GM12875 (cell line): ENCODE results near the gene ANGEL2.

Experiments
- H3K4me3 ChIP-seq: one replicate; pipeline ENCODE4 v1.5.1; 2011; ENCODE audit warnings: low read depth, low read length, control low read depth
- CTCF ChIP-seq: IDR thresholded peaks from 2 replicates; pipeline ENCODE4 v1.5.1; 2011; ENCODE audit warnings: low read depth, mild to moderate bottlenecking, control low read depth, inconsistent platforms, low read length, moderate library complexity, borderline replicate concordance; ENCODE audit not compliant: insufficient read depth

Gene ANGEL2

GRCh38 chr1:212987702-212988322 is 27.9 kb downstream of the ANGEL2 start:
- H3K4me3 ChIP-seq = no peak overlapping the region
- TF ChIP-seq CTCF = no peak

DNA sequence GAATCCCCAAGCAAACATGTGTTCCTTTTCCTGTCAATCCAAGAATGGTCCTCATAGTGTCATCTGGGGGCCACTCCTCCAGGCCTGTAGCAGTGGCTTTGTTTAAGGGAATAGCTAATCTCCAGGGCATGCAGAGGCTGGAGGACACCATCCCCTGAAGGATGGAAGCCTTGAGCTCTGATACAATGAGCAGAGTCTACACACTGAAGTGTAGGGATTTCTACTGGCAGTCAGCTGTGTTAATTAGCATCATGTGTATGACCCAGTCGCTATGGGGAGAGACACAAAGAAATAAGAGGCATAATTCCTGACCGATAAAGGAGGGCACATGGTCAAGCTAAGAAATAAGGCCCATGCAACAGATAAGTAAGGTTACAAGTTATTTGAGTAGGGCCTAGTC is 29.1 kb downstream of the ANGEL2 start:
- H3K4me3 ChIP-seq = no peak overlapping the region
- no peak for TF ChIP-seq CTCF

- H3K4me3 ChIP-seq = no peak overlapping the region
- no peak for TF ChIP-seq CTCF
Measured at GRCh38 chr1:212984522-212985291, 31.0 kb downstream of the ANGEL2 start.

DNA sequence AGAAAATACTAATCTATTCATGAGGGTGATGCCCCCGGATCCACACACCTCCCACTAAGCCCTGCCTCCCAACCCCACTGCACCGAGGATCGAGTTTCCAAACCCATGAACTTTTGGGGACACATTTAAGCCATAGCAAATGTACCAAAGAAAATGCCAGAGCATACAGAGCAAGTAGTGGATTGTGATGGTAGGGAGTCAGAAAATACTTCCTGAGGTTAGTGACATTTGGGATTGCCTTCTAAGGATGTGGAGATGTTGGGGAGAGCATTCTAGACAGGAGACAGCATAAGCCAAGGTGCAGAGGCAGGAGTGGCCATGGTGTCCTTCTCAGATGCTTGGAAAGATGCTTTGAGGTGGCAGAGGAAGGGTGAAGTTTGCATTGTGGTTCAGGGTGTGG is 32.2 kb downstream of the ANGEL2 start:
- no peak overlapping the region for H3K4me3 ChIP-seq
- TF ChIP-seq CTCF = no peak

DNA sequence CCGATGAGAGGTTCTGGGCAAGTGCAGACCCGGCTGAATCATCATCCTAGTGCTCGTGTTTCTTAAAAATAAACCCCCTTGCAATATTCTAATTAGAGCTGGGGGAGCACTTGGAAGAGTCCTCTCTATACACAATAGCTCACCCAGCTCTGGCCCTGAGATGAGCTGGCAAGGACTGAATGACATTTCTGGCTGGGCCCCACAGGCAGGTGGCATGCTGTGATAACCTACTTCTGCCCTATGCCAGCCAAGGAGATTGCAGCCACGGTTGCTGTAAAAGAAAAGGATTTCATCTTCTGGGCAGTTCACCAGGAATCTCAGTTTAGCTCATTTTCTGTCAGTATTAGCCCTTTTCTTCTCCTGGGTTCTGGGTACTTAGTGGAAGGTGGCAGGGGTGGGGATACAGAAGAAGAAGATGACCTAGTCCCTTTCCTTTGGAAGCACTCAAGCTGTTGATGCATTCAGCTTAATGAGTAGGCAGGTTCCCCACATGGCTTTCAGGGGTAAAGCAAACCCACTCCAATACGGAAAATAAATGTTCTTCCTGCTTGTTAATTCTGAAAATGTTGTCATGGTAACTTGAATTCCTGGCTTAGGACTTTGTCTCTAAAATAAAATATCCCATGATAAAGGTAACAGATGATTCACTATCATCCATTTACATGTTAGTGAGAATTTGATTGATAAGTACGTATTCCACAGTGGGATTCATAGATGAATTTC is 33.1 kb downstream of the ANGEL2 start:
- no peak overlapping the region for H3K4me3 ChIP-seq
- no peak for TF ChIP-seq CTCF

DNA sequence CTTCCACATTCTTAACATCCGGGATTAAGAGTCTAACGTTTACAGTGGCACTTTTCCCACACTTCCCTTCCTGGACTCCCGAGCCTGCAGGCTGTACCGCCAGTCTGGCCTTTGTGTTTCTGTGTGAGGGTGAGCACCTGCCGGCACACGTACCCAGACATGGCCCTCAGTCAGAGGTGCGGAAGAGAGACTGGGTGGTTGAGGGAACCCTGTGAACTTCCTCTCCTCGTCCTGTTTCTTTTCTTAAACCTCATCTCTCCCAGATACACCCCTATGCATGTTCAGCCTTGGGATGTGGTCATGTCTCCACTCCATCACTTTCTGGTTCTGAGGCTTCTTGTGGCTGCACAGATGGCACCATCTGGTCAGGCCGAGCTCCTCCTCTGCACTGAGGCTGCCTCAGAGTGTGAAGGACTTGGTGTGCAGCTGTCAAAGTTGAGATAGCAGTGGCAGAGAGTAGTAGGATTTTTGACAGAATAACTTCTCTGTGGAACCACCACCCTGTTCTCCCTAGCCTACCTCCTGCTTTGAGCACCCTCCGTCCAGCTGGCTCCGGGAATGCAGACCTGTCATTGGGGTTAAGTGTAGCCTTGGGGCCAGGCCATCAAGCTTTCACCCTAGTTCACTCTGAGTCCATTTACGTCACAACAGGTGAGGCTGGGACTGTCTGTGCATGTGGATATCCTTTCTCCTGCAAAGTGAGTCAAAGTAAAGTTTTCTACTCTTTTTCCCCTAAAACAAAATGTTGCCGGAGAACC is 33.9 kb downstream of the ANGEL2 start:
- H3K4me3 ChIP-seq = no peak overlapping the region
- no peak for TF ChIP-seq CTCF
